GM12878 (cell line): ENCODE measurements around the gene TMEM132D. TPM values are rescaled to one million over a fixed set of nuclear protein-coding genes. Genes with fewer than 3 reads are reported as not detected.

Source experiments
- ATAC-seq: fragments of 200-7000 bp; cut with Tn5 transposase; 3 replicates; pipeline ENCODE4 v1.9.1; 2020; ENCODE audit warnings: mild to moderate bottlenecking, moderate library complexity
- BruUV-seq: library from RNA; stranded (reverse); fragments of 400-500 nt; replicated peaks from 2 replicates; lab custom pipeline; 2021; lab: Mats Ljungman, UMichigan
- CTCF ChIA-PET: fragments of 300-600 bp; sonication (Branson Sonifier 250); formaldehyde crosslinking; extraction: SDS; loops from one replicate; lab custom pipeline; 2021; ENCODE audit warnings: inconsistent platforms; lab: Yijun Ruan, JAX
- POLR2A ChIA-PET: fragments of 350-600 bp; formaldehyde crosslinking; extraction: SDS; loops from one replicate; lab custom pipeline; 2021; ENCODE audit warnings: inconsistent platforms; lab: Charles Lee
- RAD21 ChIA-PET: fragments of 300-600 bp; sonication (Branson Sonifier 250); formaldehyde crosslinking; loops from one replicate; lab custom pipeline; 2023; ENCODE audit warnings: antibody characterized with exemption; ENCODE audit not compliant: unreplicated experiment; lab: Charles Lee
- SMC1A ChIA-PET: fragments of 300-600 bp; sonication (Branson Sonifier 250); formaldehyde crosslinking; loops from one replicate; lab custom pipeline; 2023; ENCODE audit not compliant: unreplicated experiment, uncharacterized antibody; lab: Charles Lee
- DNase-seq: peaks from one replicate; pipeline ENCODE4 v3.0.0-alpha.2; 2011; ENCODE audit warnings: low read depth, low spot score
- FAIRE-seq: peaks from 3 replicates; lab custom pipeline; 2011; peaks lifted over from hg19 to GRCh38; lab: Jason Lieb, UNC
- H2AFZ ChIP-seq: 2 replicates; pipeline ENCODE4 v1.6.0; 2011; ENCODE audit warnings: low read depth, low read length, control low read depth; ENCODE audit not compliant: control insufficient read depth
- H3K27ac ChIP-seq: 2 replicates; pipeline ENCODE4 v1.5.1; 2011; ENCODE audit warnings: control low read depth; ENCODE audit not compliant: control insufficient read depth, insufficient read depth
- H3K27me3 ChIP-seq, 2 experiments: replicated peaks in 1 of 2; 2 replicates each; pipeline versions ENCODE4 v1.6.0 to v1.6.1; 2011; ENCODE audit warnings: low read length in 1 of 2; ENCODE audit not compliant: control insufficient read depth in 2 of 2, insufficient read depth in 2 of 2
- H3K36me3 ChIP-seq, 2 experiments: 2 replicates each; pipeline ENCODE4 v1.5.1; 2011; ENCODE audit warnings: low read length in 1 of 2; ENCODE audit not compliant: control insufficient read depth in 2 of 2, insufficient read depth in 2 of 2
- H3K4me1 ChIP-seq: 2 replicates; pipeline ENCODE4 v1.6.1; 2011; ENCODE audit warnings: mild to moderate bottlenecking, low read length, moderate library complexity, mixed read lengths; ENCODE audit not compliant: control insufficient read depth, insufficient read depth
- H3K4me2 ChIP-seq: 2 replicates; pipeline ENCODE4 v1.6.0; 2011; ENCODE audit warnings: control low read depth; ENCODE audit not compliant: control insufficient read depth, insufficient read depth
- H3K4me3 ChIP-seq: fragments of 200-600 bp; sonication (generic); 2 replicates; pipeline ENCODE4 v1.5.1; 2016
- H3K79me2 ChIP-seq: 2 replicates; pipeline ENCODE4 v1.6.0; 2011; ENCODE audit warnings: low read length; ENCODE audit not compliant: control insufficient read depth, insufficient read depth
- H3K9ac ChIP-seq: 2 replicates; pipeline ENCODE4 v1.8.0; 2011; ENCODE audit warnings: low read length, control low read depth, mixed read lengths; ENCODE audit not compliant: control insufficient read depth, insufficient read depth
- H3K9me3 ChIP-seq: replicated peaks from 3 replicates; pipeline ENCODE4 v1.5.1; 2011; ENCODE audit warnings: mild to moderate bottlenecking, low read length; ENCODE audit not compliant: control insufficient read depth, insufficient read depth
- H4K20me1 ChIP-seq: 2 replicates; pipeline ENCODE4 v1.6.0; 2011; ENCODE audit not compliant: control insufficient read depth, insufficient read depth
- CREB1 ChIP-seq: IDR thresholded peaks from 2 replicates; pipeline ENCODE4 v1.6.1; 2012; ENCODE audit warnings: low read depth, mild to moderate bottlenecking, inconsistent platforms
- DPF2 ChIP-seq: fragments of 450-650 bp; IDR thresholded peaks from 2 replicates; pipeline ENCODE4 v1.6.1; 2017; ENCODE audit warnings: mild to moderate bottlenecking
- E2F4 ChIP-seq: IDR thresholded peaks from 2 replicates; pipeline ENCODE4 v1.6.1; 2012; ENCODE audit warnings: low read depth, low read length, improper control_type of control experiment
- ELK1 ChIP-seq: IDR thresholded peaks from 2 replicates; pipeline ENCODE4 v1.6.1; 2012; ENCODE audit warnings: low read depth, low read length, improper control_type of control experiment
- ETV6 ChIP-seq, 2 experiments: fragments of 450-650 bp in 1 of 2; IDR thresholded peaks in 1 of 2; conservative IDR thresholded peaks in 1 of 2; 2 replicates each; pipeline ENCODE4 v1.6.1; 2014; ENCODE audit warnings: antibody characterized with exemption in 1 of 2, borderline replicate concordance in 1 of 2, low read depth in 1 of 2, mild to moderate bottlenecking in 1 of 2, moderate library complexity in 1 of 2
- GATAD2B ChIP-seq: fragments of 450-650 bp; conservative IDR thresholded peaks from 2 replicates; pipeline ENCODE4 v1.6.1; 2017; ENCODE audit warnings: low read depth, mild to moderate bottlenecking, moderate library complexity
- HSF1 ChIP-seq: fragments of 150-350 bp; IDR thresholded peaks from 2 replicates; pipeline ENCODE4 v1.6.1; 2014; ENCODE audit warnings: mild to moderate bottlenecking, low read depth, low read length
- IRF4 ChIP-seq: IDR thresholded peaks from 2 replicates; pipeline ENCODE4 v1.6.1; 2011; ENCODE audit warnings: low read depth, low read length
- MTA2 ChIP-seq: fragments of 450-650 bp; IDR thresholded peaks from 2 replicates; pipeline ENCODE4 v1.6.1; 2016; ENCODE audit warnings: low read depth, mild to moderate bottlenecking, moderate library complexity
- POLR2AphosphoS2 ChIP-seq: IDR thresholded peaks from 2 replicates; pipeline ENCODE4 v1.6.1; 2011; ENCODE audit warnings: low read depth, mild to moderate bottlenecking, low read length, improper control_type of control experiment, moderate library complexity
- SMC3 ChIP-seq: IDR thresholded peaks from 2 replicates; pipeline ENCODE4 v1.6.1; 2011; ENCODE audit warnings: low read length, improper control_type of control experiment, borderline replicate concordance
- SPI1 ChIP-seq: IDR thresholded peaks from 2 replicates; pipeline ENCODE4 v1.6.1; 2011; ENCODE audit warnings: low read depth, mild to moderate bottlenecking, low read length, moderate library complexity, borderline replicate concordance; ENCODE audit not compliant: insufficient read depth
- SREBF1 ChIP-seq: IDR thresholded peaks from 2 replicates; pipeline ENCODE4 v1.6.1; 2012; ENCODE audit warnings: mild to moderate bottlenecking, low read length
- SUZ12 ChIP-seq: fragments of 200-600 bp; sonication (generic); IDR thresholded peaks from one replicate; pipeline ENCODE4 v1.6.1; 2018; ENCODE audit warnings: antibody characterized with exemption, mild to moderate bottlenecking; ENCODE audit not compliant: unreplicated experiment
- YY1 ChIP-seq: IDR thresholded peaks from 2 replicates; pipeline ENCODE4 v1.6.1; 2011; ENCODE audit warnings: low read depth, mild to moderate bottlenecking, low read length
- WGBS: methylation state at CpG from one replicate; pipeline ENCODE4 v1.1.6; 2016; ENCODE audit warnings: low lambda C conversion rate; ENCODE audit not compliant: insufficient replicate concordance, insufficient coverage; ENCODE audit errors: missing lambda C conversion rate; 5-methylcytosine and 5-hydroxymethylcytosine counted together
- in situ Hi-C: fragments of 300-500 bp; cut with MboI; formaldehyde crosslinking; loops from 9 replicates; pipeline ENCODE4 v1.14.3; 2018; ENCODE audit warnings: mixed read lengths
- intact Hi-C: fragments of 100-400 bp; cut with micrococcal nuclease; formaldehyde crosslinking; loops from one replicate; pipeline ENCODE4 v1.14.2; 2022; ENCODE audit not compliant: unreplicated experiment
- polyA plus RNA-seq, 11 experiments: library from polyadenylated mRNA; depleted of rRNA in 4 of 11; unstranded in 6 of 11; stranded (reverse) in 5 of 11; fragments of >200 nt; fragmentation: Nextera tagmentation in 4 of 11; fragmentation: Illumina TruSeq in 1 of 11; extraction: Ambion mirVana in 4 of 11; extraction: Trizol in 1 of 11; gene quantifications; 1 replicate in 1 of 11; 2 replicates in 10 of 11; pipeline versions ENCODE4 v1.2.1 to v1.2.3, GENCODE V29; 2011 to 2016; ENCODE audit warnings: inconsistent platforms in 2 of 11, missing spikeins in 2 of 11, low read depth in 1 of 11
- total RNA-seq, 4 experiments: library from RNA; depleted of rRNA in 3 of 4; stranded (reverse); fragments of >200 nt in 3 of 4; fragmentation: Illumina TruSeq in 1 of 4; extraction: Trizol in 1 of 4; gene quantifications; 2 replicates each; pipeline versions ENCODE4 v1.2.1 to v1.2.3, GENCODE V29; 2013 to 2021

The TMEM132D gene
- total and polyA plus RNA-seq, 10 of the 15 experiments (the other 5 are each of a cell fraction or from before 2014, with no cell fraction given), result under 0.01 to 0.12 (median 0.02) TPM; not detected in 3

- ChIA-PET POLR2A (no interaction called here), CTCF (no interaction called here), SMC1A (no interaction called here), RAD21 (no interaction called here)
- Histone ChIP-seq H3K27me3 (no peaks in the 10 kb centered on the region), H3K9me3 (no peaks in the 10 kb centered on the region), H3K36me3 (no peaks in the 10 kb centered on the region), H3K79me2 (no peaks in the 10 kb centered on the region), H4K20me1 (no peaks in the 10 kb centered on the region), H3K9ac (no peak overlapping the region), H3K4me3 (no peak overlapping the region), H3K27ac (no peak overlapping the region), H2AFZ (no peak overlapping the region), H3K4me2 (no peak overlapping the region), H3K4me1 (no peaks in the 10 kb centered on the region)
- FAIRE-seq (no peak), ATAC-seq (no peak), DNase-seq (no peak)
- 2% methylated on average over 3 of the region's 3 CpGs for WGBS
- intact Hi-C loops (no loop called here), in situ Hi-C loops (no loop called here)
- no TSS peak for BruUV-seq
- TF ChIP-seq GATAD2B (no peak), MTA2 (no peak), POLR2AphosphoS2 (no peak), E2F4 (no peak), ELK1 (no peak), CREB1 (no peak), SPI1 (no peak), DPF2 (no peak), IRF4 (no peak), SUZ12 (no peak), YY1 (no peak), HSF1 (no peak), ETV6 (conservative IDR thresholded peaks at IDR 0.05 in 1 of 2, IDR thresholded peaks at IDR 0.05 in 1 of 2; ENCODE audit: borderline replicate concordance in 1 of 2, low read depth in 1 of 2) (no peak), SREBF1 (no peak), SMC3 (no peak)
These were observed 530.9 kb downstream of the TMEM132D start for GRCh38 chr12:129372876-129373275.
